ENCODE results near the gene IGF1.

- TF ChIP-seq CTCF (IDR thresholded peaks at IDR 0.05; ENCODE audit: low read depth, low read length, poor library complexity, severe bottlenecking) (no peak), EZH2phosphoT487 (IDR thresholded peaks at IDR 0.05; ENCODE audit: borderline replicate concordance, low read length) (no peak)
Measured at GRCh38 chr12:102374190-102374589, 106.2 kb downstream of the IGF1 start.

Data from DOHH2 (cell line).